GM04503 (cell line): Measurements from ENCODE around the gene AGBL1.
"Not testable (repeated sequence)": the region's sequence is repeated elsewhere in the genome, so short reads cannot be mapped to it uniquely, and the experiment has no call there.

ENCODE experiments used
- DNase-seq: peaks from one replicate; pipeline ENCODE4 v3.0.0-alpha.2; 2012; ENCODE audit warnings: low read depth

Gene AGBL1

DNA sequence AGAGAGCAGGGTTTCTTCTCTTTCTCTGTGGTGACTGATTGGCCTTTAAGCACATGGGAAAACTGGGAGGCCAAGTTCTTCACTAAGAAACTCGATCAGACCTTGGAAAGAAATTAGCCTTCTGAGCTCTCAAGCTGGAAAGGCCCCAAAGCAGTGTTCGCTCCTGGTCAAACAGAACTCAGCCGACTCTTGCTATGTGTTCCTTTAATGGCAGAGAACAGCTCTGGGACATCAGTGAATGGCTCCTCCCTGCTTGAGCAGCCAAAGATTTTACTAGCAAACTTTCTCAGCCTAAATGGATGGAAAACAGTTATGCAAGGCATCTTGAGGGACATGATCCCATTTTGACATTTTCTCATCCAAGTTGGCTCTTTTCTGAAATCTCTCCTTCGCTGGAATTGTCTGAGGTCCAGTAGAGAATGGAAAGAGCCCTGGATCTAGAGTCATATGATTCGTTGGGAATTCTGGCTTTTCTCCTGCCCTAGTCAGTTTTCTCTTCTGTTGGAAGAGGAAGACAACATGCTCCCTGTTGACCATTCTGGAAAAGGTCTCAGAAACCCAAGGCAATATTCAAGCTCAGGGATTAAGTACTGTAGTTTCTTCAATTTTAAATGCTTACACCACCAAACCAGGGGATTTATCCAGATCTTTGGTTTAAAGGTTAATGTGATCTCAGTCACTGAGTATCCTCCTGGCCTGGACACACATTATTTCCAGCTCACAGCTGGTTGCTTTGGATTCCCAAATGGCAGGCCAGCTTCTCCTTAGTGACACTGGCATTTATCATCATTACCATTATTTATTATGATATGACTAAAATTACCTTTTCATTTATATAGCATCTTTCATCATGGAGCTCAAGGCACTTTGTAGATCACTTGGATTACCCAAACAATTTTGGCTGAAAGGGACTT, 319.6 kb downstream of the AGBL1 start:
- no peak for DNase-seq

DNA sequence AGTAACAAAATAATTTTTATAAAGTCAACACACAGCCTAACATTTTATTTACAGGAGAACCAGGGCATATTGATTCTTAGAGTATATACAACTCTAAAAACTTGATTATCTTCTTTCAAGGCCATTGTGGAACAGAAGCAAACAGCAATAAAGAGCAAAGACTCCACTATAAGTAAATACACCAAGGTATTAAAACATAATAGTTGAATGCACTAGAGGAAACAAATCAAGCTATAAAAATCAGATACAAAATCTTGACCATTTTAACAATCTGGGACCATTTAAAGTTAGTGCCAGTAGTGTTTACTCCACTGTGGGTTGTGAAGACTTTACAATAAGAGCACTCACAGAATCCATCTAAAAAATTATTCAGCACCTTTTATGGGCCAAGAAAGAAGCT, 323.6 kb downstream of the AGBL1 start:
- no peak for DNase-seq

DNA sequence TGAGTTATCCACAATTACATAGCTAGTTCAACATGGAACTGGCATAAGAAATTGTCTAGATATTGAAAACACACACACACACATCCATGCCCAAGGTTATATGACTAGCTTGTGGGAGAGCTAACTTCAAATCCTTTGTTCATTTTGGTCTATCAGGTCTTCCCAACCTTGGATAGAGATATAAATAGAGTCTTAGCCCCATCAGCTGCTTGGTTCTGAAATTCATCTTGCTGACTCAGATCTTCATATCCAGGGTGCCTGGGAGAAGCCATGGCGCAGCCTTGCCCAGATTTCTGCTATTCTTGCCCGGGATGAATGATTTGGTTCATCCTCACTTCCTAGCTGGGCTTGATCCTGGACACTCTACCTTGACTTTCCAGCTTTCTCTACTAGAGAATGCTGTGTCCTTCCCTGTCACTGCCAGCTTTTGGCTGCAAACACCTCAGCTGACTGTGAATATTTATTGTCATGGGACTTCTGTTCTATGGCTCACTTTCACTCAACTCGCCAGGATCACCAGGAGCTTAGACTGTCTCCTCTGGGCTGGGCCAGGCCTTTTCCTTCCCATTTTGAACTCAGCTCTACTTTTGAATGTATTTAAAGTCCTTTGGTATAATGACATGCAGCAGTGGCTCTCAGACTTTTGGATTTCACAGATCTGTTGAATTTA, 324.4 kb downstream of the AGBL1 start:
- no peak for DNase-seq

DNA sequence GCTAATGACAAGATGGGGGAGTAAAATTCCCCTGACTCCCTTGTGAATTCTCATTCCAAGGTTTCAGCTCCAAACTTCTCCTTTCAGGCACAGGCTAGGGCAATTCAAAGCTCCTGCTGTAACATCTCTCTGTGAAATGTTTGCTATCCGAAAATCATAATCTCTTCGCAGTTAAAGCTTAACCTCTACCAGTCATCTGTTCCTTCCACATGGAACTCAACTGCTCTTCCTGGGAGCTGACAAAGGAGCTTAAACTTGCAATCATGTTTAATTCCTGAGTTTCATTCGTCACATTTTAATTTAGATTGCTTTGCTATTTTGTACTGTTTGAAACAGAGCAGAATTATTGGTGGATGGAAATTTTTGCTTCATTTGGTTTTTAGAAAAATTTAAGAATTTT, 328.6 kb downstream of the AGBL1 start:
- DNase-seq, result no peak

DNA sequence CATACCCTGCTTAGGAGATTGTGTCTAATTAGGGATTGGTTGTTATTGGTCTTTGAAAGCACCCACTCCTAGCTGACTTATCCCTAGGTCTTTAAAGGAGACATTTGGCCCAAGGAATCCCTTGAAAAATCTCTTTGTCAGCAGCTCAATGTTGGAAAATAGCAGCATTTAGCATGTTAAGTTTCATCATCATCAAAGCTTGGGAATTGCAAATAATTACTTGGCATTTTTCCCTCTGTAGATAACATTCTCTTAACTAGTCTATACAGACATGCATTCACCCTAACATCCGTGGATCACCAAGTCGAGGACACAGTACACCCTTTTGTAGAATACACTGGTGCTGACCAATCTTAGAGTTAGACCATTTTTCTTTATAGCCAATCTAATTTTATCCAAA, 332.2 kb downstream of the AGBL1 start:
- no peak for DNase-seq

DNA sequence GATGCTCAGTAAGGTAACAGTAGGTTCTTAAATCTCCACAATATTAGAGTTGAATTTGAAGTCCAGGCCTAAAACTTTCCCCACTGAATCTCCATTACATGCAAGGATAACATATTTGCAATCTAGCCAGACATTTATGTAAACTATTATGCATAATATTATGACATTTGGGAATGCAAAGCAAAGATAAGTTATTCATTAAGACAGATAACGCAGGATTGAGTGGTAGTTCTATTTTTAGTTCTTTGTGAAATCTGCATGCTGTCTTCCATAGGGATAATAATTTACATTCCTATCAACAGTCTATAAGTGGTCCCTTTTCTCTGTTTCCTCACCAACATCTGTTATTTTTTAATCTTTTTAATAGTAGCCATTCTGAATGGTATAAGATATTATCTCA, 333.5 kb downstream of the AGBL1 start:
- no peak for DNase-seq

DNA sequence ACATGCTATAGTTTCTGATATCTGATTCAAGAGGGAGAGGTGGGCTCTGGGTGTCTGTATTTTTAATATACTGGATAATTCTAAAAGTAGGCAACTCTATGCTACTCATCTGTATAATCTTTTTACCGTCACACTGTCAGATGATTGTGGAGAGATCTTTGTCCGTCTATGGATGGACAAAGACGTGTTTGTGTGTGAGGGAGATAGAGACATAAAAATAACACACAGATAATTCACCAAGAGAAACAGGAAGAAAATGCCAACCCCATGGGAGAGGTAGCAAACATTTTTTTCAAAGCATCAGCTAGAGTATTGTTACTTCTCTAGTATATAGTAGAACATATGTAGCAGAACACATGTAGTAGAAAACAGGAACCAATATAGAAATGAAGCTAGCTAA, 346.1 kb downstream of the AGBL1 start:
- DNase-seq, result no peak

DNA sequence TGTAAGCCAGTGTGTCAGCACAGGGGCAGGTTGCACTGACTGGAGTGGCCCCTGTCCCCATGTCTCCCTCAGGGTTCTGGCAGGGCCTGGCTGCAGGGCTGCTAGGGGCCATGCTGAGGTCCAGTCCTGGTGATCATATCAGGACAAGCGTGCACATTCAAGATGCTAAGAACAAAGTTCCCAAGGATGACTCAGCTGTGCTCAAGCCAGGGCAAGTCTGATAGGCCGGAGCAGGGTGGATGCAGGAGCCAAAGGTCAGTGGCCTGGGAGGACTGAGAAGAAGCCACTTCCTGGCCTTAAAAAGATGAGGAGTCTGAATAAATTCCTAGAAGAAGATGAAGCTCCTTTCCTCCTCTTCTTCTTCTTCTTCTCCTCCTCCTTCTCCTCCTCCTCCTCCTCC, 353.2 kb downstream of the AGBL1 start:
- DNase-seq, result no peak

DNA sequence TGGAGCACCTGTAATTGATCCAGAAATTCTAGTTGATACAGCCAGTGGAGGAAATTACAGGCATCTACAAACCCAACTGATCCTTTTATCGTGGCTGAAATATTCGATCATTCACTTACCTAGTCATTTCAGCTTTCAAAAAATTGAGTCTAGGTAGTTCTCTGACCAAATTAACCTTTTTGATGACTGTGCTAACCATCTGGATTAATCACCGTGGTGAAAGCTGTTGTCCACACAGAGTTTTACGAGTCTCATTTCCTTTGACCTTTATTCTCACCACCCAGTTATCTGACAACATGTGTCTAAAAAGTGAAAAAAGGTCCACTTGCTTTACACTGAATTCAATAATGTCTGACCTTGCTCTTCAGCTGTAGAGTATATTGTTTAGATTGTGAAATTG, 354.3 kb downstream of the AGBL1 start:
- DNase-seq, result no peak

DNA sequence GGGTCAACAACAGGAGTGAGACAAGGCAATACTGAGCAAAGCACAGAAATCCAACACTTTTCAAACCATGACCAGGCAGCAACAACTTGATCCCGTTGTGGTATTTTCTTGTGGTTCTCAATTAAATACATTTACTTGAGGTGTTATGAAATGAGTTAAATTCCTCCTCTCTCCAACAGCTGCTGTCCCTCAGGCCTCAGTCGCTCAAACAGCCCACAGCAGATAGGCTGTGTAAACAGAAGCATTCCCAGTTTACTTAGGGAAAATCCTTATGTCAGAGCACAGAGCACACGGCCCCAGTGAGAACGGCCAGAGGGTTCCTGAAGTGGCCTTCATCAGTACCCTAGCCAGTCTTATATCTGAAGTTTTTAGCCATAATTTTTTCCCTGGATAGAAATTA, 359.9 kb downstream of the AGBL1 start:
- DNase-seq, result no peak

DNA sequence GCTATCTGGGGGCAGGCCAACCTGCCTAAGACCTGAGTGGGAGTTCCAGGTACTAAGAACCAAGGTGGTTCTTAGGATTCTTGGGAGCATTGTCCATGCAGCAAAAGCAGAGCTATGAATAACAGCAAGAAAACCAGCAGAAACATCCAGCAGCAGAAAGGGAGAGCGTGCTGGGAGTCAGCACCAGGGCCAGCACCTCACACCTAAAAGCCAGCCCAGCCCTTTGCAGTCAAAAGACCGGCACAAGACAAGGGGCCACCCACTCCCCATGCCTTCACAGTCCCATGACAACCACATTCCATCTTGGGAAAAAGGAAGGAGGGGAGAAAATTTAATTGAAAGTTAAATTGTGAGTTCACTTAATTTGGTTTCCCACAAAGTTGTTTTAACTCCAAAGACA, 364.9 kb downstream of the AGBL1 start:
- no peak for DNase-seq

DNA sequence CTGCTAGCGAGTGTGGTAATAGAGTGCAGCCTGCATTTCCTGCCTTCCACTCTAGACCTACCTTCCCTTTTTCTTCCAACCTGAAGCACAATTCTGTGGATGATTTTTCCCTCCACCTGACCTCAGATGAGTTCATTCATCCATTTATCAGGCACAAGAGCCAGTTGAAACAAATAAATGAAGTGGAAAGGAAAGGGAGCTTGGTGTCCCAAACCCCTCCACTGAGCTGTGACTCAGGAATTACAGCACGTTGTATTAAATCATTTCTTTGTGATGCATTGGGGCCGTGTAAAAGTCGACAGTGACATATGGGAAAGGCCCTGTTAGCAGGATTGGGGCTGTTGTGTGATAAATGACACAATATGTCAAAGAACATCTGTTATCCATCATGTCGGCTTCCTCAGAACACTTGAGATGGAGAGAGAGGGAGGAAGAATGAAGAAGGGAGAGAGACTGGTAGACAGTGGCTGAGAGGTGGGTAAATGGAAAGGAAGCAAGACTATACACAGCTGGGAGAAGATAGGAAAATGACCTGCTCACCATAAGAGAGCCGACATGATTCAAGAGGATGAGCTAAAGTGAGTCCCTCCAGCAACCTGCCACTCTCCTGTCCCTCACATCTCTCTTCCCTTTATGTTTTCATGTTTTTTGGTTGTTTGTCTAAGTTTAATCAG, 366.0 kb downstream of the AGBL1 start:
- DNase-seq, result no peak

DNA sequence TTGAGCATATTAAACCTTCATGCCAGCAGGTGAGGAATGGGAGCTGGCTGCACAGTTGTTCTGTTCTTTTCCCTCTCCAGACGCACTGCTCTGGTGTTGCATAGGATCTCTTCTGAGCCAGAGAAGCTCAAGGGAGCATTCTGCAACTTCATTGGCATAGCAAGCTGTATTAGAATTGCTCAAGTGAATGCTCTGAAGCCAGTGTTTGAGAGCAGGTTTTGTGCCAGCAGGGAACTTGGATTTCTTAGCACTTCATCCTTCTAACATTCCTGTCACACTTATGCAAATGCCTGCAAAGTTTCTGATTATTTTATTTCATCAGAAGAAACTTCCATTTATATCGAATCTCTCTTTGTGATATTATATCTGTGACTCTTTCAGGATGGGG, 366.6 kb downstream of the AGBL1 start:
- DNase-seq, result no peak

DNA sequence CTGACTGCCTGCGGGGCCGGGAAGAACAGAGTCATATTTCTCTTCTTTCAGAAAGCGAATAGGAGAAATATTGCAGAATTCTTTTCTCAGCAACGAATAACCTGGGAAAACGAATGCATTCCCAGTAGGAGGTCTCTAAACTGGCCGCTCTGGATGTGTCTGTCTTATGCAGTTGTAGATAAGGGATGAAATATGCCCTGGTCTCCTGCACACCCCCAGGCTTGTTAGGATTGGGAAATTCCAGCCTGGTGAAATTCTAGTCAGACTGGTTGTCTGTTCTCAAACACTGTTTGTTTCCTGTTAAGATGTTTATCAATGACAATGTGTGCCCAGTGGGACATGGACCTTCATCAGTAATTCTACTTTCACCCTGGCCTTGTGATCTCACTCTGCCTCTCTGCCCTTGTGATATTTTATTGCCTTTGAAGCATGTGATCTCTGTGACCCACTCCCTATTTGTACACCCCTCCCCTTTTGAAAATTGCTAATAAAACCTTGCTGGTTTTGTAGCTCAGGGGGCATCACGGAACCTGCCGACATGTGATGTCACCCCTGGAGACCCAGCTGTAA, 385.9 kb downstream of the AGBL1 start:
- DNase-seq, result not testable (repeated sequence)

DNA sequence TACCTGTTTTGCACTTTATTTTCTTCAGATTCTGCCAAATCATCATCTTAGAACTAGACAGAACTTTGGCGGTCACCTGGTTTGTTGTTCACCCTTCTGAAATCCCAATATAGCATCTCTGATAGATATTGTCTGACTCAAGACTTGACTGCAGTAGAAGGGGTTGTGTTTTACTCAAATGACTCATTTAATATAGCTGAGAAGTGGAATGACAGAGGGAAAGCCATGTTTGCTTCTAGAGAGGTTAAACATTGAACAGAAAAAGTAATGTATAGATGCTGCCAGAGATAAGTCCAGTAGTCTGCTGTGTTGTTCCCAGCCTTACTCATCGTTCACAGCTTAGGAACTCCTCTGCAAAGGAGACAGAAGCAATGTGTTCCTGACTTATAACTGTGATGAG, 402.0 kb downstream of the AGBL1 start:
- no peak for DNase-seq

DNA sequence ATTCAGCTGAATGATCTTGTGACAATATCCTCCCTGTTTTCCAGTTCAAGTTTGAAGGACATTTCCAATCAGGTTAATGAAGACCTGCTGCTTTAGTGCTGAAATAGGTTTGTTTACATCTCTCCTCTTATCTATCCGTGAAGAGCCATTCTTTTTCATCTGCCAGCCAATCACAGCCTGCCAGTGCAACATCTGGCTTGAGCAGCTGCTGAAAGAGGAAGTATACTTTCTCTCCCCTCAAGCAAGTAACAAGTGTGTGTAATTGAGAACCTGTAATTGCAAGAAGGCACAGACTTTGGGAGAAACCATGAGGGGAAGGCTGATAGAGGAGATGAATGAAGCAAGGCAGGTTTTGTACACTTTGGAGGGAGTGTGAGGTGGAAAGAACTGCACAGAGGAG, 404.3 kb downstream of the AGBL1 start:
- no peak for DNase-seq

DNA sequence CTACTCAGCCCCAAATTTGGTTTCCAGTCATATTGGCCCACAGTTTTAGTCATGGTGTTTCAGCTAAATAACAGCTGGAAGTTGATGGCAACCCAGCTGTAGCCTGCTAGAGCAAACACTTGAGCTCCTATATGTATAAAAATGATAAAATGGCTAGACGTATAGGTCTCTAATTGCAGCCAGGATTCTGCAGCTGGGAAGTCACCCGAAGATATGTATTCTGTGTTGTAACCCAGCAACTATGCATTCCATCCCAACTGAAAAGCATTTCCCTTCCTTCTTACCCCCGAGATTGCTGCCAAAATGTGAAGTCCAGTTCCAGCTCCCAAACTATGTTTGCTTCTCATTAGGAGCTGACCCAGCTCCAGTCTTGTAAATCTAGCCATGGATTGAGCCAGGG, 408.4 kb downstream of the AGBL1 start:
- DNase-seq, result no peak

DNA sequence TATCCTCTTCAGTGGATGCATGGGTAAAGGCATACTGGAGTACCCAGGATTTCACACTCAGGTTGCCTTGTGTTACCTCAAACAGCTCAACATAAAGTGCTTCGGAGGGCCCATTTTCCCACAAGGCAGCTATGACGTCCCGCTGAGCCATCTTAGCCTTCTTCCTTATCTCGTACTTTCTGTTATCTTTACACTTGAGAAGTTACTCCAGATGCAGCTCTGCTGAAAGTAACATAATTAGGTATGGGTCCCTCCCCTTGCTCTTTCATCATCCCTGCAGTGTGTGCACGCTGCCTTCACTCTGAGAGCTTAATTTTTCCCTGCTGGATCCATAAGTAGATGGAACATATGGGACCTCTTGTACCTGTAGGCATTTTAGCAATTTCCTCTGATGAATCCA, 410.3 kb downstream of the AGBL1 start:
- DNase-seq, result no peak

DNA sequence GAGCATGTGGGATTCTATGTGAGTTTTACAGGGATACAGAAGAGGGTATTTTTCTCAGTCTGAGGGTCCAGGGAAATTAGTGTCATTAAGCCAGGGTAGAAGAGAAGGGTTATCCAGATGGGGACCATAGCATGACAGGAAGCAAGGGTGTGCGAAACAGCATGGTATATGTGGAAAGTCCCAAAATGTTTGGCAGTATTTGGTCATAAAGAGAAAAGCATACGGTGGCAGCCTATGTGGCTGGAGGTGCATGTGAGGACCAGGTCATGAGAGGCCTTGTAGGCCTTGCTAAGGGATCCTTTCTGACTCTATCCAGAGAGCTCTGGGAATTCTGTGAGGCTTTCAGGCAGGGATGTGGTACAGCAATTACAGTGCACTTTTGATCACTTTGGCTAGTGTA, 411.4 kb downstream of the AGBL1 start:
- no peak for DNase-seq

DNA sequence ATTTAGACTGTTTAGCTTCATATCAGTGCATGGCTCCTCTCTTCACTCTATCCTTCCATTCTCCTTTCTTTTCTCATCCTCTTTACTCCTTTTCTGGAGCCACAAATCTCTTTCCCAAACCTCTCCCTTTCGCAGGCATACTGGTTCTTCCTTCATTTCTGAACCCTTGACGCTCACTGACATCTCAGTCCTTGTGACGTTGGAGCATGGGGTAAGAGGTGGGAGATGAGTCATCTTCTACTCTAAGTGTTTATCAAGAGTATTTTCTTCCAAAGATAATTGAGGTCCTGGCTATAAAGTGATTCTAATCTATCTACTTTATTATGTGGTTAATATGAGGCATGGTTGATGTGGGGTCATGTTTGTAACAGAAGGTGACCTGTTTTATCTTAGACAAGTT, 414.2 kb downstream of the AGBL1 start:
- no peak for DNase-seq

DNA sequence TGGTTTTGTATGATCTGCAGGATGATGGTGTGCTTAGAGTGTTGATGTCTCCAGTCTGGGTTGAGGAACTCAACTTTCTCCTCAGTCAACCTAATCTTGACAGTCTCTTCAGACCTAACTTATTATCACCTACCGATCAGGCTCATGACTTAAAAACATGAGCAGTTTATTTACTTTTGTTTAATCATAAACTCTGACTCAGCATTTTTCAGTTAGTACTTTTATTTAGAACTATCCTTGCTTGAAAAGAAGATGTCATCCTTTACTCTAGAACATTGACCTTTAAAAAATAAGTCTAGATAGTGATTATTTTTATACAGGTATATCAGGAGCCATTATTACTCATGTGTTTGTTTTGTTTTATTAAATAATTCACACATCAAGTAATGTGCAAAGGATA, 414.8 kb downstream of the AGBL1 start:
- no peak for DNase-seq

DNA sequence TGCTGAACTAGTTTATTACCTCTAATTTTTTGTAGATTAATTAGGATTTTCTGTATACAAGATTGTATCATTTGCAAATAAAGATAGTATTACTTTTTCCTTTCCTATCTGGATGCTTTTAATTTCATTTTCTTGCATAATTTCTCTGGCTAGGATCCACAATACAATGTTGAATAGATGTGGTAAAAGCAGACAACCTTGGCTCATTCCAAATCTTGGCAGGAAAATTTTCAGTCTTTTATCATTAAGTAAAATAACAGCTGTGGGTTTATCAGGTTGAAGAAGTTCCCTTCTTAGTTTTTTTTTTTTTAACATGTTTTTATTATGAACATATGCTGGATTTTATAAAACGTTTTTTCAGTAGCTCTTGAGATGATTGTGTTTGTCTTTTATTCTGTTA, 422.6 kb downstream of the AGBL1 start:
- no peak for DNase-seq

DNA sequence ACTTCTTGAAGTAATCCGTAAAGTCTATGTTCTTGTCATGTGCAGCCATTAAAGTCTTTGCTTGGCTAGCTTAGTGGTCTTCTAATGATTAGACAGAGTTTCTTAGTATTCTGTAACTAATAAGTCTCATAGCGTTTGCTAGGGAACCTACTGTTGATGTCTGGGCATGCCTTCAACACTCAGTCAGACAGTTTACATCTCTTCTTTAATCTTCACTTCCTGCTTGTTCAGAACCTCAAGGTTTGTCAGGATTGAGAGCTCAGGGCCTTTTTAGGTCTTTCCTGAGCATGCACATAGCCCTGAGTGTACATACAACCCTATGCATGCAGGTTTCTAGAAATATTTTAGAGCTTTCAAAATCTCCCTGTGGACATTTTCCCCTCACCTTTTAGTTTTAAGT, 426.3 kb downstream of the AGBL1 start:
- DNase-seq, result no peak
